Vagina (tissue), 2 donors: ENCODE measurements around the gene CDK5R1. TPM values are rescaled to one million over a fixed set of nuclear protein-coding genes. Genes with fewer than 3 reads are reported as not detected.

Experiments used
- DNase-seq, 2 donors: peaks; one replicate each; pipeline ENCODE4 v3.0.0-alpha.2; 2017; ENCODE audit errors: extremely low spot score in 2 of 2
- H3K27ac ChIP-seq: fragments of 200-600 bp; sonication (generic); one replicate; pipeline ENCODE4 v1.5.1; 2019
- H3K27me3 ChIP-seq: fragments of 200-600 bp; sonication (generic); one replicate; pipeline ENCODE4 v1.5.1; 2019
- H3K36me3 ChIP-seq, 2 donors: fragments of 200-600 bp; sonication (generic); one replicate each; pipeline ENCODE4 v1.5.1; 2017 to 2019
- H3K4me1 ChIP-seq: fragments of 200-600 bp; sonication (generic); one replicate; pipeline ENCODE4 v1.5.1; 2019
- H3K4me3 ChIP-seq, 2 donors: fragments of 200-600 bp; sonication (generic); 1 replicate in 1 of 2; 2 replicates in 1 of 2; pipeline ENCODE4 v1.5.1; 2016 to 2019
- H3K9me3 ChIP-seq: fragments of 200-600 bp; sonication (generic); one replicate; pipeline ENCODE4 v1.5.1; 2019
- CTCF ChIP-seq, 3 experiments: fragments of 450-650 bp in 2 of 3; fragments of 200-600 bp in 1 of 3; sonication (generic) in 1 of 3; IDR thresholded peaks; one replicate each; pipeline ENCODE4 v1.5.1; 2017 to 2019; ENCODE audit warnings: antibody characterized with exemption in 3 of 3, mild to moderate bottlenecking in 2 of 3, moderate library complexity in 2 of 3
- POLR2A ChIP-seq, 2 donors: fragments of 450-650 bp; IDR thresholded peaks; one replicate each; pipeline ENCODE4 v1.6.1; 2017; ENCODE audit warnings: antibody characterized with exemption in 2 of 2, mild to moderate bottlenecking in 2 of 2, moderate library complexity in 2 of 2
- POLR2AphosphoS5 ChIP-seq, 2 donors: sonication (generic); formaldehyde crosslinking; IDR thresholded peaks; one replicate each; pipeline ENCODE4 v1.9.0; 2017; ENCODE audit warnings: antibody characterized with exemption in 2 of 2, mild to moderate bottlenecking in 2 of 2, low read depth in 1 of 2; ENCODE audit not compliant: insufficient read depth in 1 of 2
- intact Hi-C: fragments of 100-400 bp; cut with DNase I; formaldehyde crosslinking; loops from one replicate; pipeline ENCODE4 v1.15.1; 2023
- total RNA-seq: library from RNA; depleted of rRNA; stranded (reverse); fragments of >200 nt; gene quantifications from one replicate; pipeline ENCODE4 v1.2.3, GENCODE V29; 2016

CDK5R1 gene
- total RNA-seq, 1 donor from 2014 or later: 4.9 TPM

- peak within 1 kb of the TSS; percentile 72 to 99 for H3K4me3 ChIP-seq
- TF ChIP-seq POLR2A (IDR thresholded peaks at IDR 0.05): peak in 1 of 2 donors; percentile 28
- peak in 2 of 3 experiments; percentile 79 to 82 for TF ChIP-seq CTCF (IDR thresholded peaks at IDR 0.05)
- peak; percentile 79 to 88 for TF ChIP-seq POLR2AphosphoS5 (IDR thresholded peaks at IDR 0.05; ENCODE audit: insufficient read depth in 1 of 2, low read depth in 1 of 2)
- H3K36me3 ChIP-seq: peaks cover 0 to 14% of the 10 kb centered on the region in 2 donors
- peaks cover 28% of the 10 kb centered on the region for H3K4me1 ChIP-seq
- DNase-seq: peak in 1 of 2 donors; percentile 91
- H3K27me3 ChIP-seq: no peaks in the 10 kb centered on the region
- intact Hi-C loops: no loop called here
- H3K27ac ChIP-seq: peak within 1 kb of the TSS; percentile 81
- H3K9me3 ChIP-seq: no peaks in the 10 kb centered on the region
Measured at GRCh38 chr17:32444301-32445073, 42.3 kb upstream of the CDK5R1 start, which contains the start of gene PSMD11. Gene PSMD11, plus strand, starts transcription at chr17:32444510. Its CDS starts 14 bp downstream, at chr17:32444524.

- no peaks in the 10 kb centered on the region for H3K27me3 ChIP-seq
- no peaks in the 10 kb centered on the region for H3K9me3 ChIP-seq
- H3K27ac ChIP-seq: peak overlapping the region; percentile 81
- intact Hi-C loops: no loop called here
- H3K36me3 ChIP-seq: peaks cover 0 to 19% of the 10 kb centered on the region in 2 donors
- peaks cover 28% of the 10 kb centered on the region for H3K4me1 ChIP-seq
- TF ChIP-seq POLR2AphosphoS5 (IDR thresholded peaks at IDR 0.05; ENCODE audit: insufficient read depth in 1 of 2, low read depth in 1 of 2) (no peak), POLR2A (IDR thresholded peaks at IDR 0.05) (no peak), CTCF (IDR thresholded peaks at IDR 0.05) (no peak)
- peak overlapping the region; percentile 72 to 99 for H3K4me3 ChIP-seq
- no peak for DNase-seq
Measured at GRCh38 chr17:32445074-32445415, 41.7 kb upstream of the CDK5R1 start.

GRCh38 chr17:32445497-32445896 is 41.3 kb upstream of the CDK5R1 start:
- Histone ChIP-seq H3K36me3 (peaks cover 0 to 24% of the 10 kb centered on the region in 2 donors), H3K4me1 (peaks cover 28% of the 10 kb centered on the region), H3K9me3 (no peaks in the 10 kb centered on the region), H3K4me3 (peak overlapping the region; percentile 72 to 99), H3K27me3 (no peaks in the 10 kb centered on the region), H3K27ac (peak overlapping the region; percentile 81)
- intact Hi-C loops: no loop called here
- no peak for DNase-seq
- no peak for TF ChIP-seq CTCF (IDR thresholded peaks at IDR 0.05)
- TF ChIP-seq POLR2AphosphoS5 (IDR thresholded peaks at IDR 0.05; ENCODE audit: insufficient read depth in 1 of 2, low read depth in 1 of 2): no peak

GRCh38 chr17:32445971-32446370 is 40.8 kb upstream of the CDK5R1 start:
- Histone ChIP-seq H3K36me3 (peaks cover 0 to 24% of the 10 kb centered on the region in 2 donors), H3K4me1 (peaks cover 28% of the 10 kb centered on the region), H3K9me3 (no peaks in the 10 kb centered on the region), H3K4me3 (peak overlapping the region in 1 of 2 donors; percentile 99), H3K27me3 (no peaks in the 10 kb centered on the region), H3K27ac (no peak overlapping the region)
- TF ChIP-seq CTCF (IDR thresholded peaks at IDR 0.05) (no peak), POLR2A (IDR thresholded peaks at IDR 0.05) (no peak), POLR2AphosphoS5 (IDR thresholded peaks at IDR 0.05; ENCODE audit: insufficient read depth in 1 of 2, low read depth in 1 of 2) (no peak)
- no peak for DNase-seq
- intact Hi-C loops: no loop called here

GRCh38 chr17:32446949-32447348 is 39.8 kb upstream of the CDK5R1 start:
- H3K27me3 ChIP-seq: no peaks in the 10 kb centered on the region
- no peak overlapping the region for H3K27ac ChIP-seq
- intact Hi-C loops: no loop called here
- H3K36me3 ChIP-seq: peaks cover 0 to 33% of the 10 kb centered on the region in 2 donors
- no peaks in the 10 kb centered on the region for H3K9me3 ChIP-seq
- H3K4me3 ChIP-seq: no peak overlapping the region
- TF ChIP-seq POLR2A (IDR thresholded peaks at IDR 0.05): no peak
- no peak for TF ChIP-seq CTCF (IDR thresholded peaks at IDR 0.05)
- TF ChIP-seq POLR2AphosphoS5 (IDR thresholded peaks at IDR 0.05; ENCODE audit: insufficient read depth in 1 of 2, low read depth in 1 of 2): no peak
- no peak for DNase-seq
- peaks cover 28% of the 10 kb centered on the region for H3K4me1 ChIP-seq
